NCI-H2107 (cell line): Measurements from ENCODE around the gene WDR1.

Experiments used
- DNase-seq: peaks from one replicate; lab custom pipeline; 2025; lab: John Stamatoyannopoulos, UW

The WDR1 gene

GRCh38 chr4:10072420-10073017, 44.1 kb downstream of the WDR1 start:
- DNase-seq: no peak

GRCh38 chr4:10069075-10069642, 47.4 kb downstream of the WDR1 start:
- DNase-seq: no peak

DNA sequence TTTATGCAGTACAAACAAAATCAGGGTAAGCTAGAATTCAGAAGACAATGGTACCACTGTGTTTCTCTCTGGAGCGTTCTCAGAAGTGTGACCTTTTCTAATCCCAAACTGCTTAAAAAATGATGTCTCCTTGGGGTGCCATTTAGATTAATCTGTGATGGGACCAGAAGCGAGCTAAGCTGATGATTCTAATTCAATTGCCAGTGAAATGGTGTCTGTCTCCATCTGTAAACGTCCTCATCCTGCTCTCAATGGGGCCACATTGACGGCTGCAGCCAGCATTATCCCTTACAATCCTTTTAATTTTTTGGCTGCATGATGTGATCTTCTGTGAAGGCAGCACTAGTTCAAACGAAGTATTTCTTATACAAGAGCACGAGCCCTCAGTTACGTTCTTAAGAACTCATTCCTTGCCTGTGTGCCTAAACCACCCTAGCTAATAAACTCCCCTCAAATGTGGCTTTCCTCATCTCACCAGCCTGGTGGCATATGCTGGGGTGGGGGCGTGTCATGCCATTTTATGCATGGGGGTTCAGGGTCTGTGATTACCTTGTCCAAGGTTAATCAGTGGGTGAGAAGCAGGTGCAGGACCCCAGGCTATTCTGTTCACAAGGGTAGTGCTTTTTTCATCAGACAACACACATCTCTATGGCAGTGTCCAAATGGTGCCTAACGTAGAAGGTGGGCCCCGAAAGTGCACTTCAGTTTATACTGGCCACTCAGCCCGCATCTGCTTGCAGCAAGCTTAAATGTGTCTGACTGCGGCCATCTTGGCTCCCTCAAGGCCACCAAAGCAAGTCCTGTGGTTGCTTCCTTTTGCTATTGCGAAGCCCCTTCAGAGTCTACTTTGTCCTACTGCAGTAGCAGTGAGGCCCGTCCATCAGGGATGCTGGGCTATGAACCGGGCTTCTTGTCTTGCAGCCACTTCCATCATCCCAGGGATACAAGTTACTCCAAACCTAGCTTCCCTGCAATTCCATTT, 49.6 kb downstream of the WDR1 start:
- no peak for DNase-seq

DNA sequence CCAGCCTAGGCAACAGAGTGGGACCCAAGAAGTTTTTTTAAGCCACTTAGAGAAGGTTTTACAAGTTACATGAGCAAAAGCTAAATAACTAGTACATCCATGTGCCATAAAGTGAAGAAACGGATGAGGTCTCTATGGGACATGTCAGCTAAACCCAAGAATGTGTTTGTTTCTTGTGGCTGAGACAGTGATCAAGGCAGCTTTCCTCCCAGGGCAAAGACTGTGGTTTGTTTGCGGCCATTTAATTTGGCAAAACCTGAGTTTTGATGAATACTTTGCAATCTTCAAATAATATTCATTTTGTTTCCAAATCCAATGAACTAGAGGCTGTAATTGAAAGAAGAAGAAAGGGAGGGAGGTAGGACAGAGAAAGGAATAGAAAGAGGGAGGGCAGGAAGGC, 50.4 kb downstream of the WDR1 start:
- no peak for DNase-seq

DNA sequence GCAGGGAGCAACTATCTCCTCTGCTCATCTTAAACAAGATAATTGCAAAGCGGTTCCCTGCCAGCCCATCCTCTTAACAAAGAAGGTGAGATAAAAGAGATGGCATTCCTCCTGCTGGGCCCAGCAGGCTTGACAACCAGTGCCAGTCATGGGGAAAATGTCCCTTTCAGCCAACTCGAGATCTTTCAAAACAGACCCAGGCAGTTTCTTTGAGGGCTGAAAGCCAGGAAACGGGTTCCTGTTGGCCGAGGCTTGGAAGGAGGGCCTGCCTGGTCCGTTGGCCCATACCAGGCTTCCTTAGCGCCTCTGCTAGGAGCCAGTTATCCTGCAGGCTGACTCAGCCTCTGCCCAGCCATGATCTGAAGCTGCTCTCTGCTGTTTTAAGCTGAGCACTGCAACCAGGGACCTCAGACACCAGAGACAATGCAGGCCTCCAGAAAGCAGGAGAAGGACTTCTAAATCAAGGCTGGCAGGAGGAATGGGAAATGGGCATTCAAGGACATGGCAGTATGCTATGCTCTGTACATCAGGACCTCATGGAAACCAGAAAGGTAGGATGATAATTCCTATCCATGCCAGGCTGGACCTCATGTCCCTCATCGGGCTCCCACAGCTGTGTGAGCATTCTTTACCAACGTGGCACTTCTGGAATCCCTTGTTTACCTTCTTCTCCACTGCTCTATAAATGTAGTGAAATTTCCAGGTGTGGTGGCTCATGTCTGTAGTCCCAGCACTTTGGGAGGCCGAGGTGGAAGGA, 52.9 kb downstream of the WDR1 start:
- no peak for DNase-seq

GRCh38 chr4:10061650-10062415, 54.8 kb downstream of the WDR1 start:
- DNase-seq: no peak

DNA sequence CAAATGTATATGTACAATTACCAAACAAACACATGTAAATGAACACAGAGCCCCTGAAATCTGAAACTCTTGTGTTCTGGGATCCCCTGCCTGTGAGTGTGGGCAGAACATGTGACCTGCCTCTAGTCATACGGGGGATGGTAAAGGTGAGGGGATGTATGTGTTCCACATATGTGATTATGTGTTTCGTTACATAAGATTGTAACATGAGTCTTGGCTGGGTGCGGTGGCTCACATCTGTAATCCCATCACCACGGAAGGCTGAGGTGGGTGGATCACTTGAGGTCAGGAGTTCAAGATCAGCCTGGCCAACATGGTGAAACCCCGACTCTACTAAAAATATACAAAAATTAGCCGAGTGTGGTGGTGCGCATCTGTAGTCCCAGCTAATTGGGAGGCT, 58.2 kb downstream of the WDR1 start:
- no peak for DNase-seq

DNA sequence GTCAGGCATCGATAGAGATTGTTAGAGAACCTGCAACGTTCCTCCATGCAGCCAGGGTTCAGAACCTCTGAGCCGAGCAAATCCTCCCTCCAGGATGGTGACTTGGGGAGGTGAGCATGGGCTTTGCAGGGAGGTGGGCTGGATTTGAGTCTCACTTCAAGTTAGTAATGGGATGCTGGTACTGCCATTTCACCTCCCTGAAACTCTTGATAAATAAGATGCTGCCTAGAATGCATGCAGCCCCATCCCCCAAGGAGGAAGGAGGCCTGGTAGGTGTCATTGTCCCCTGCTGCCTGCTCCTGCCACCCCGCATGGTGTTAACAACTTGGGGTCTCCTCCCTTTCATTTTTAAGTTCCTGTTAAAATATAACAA, 59.6 kb downstream of the WDR1 start:
- DNase-seq: no peak

- no peak for DNase-seq
Measured at GRCh38 chr4:10056334-10057022, 60.1 kb downstream of the WDR1 start.

GRCh38 chr4:10055871-10056270, 60.7 kb downstream of the WDR1 start:
- DNase-seq: no peak

- no peak for DNase-seq
Measured at GRCh38 chr4:10054571-10055041, 62.0 kb downstream of the WDR1 start.

GRCh38 chr4:10053635-10054453, 62.8 kb downstream of the WDR1 start:
- DNase-seq: no peak

GRCh38 chr4:10051517-10052135, 65.0 kb downstream of the WDR1 start:
- no peak for DNase-seq

DNA sequence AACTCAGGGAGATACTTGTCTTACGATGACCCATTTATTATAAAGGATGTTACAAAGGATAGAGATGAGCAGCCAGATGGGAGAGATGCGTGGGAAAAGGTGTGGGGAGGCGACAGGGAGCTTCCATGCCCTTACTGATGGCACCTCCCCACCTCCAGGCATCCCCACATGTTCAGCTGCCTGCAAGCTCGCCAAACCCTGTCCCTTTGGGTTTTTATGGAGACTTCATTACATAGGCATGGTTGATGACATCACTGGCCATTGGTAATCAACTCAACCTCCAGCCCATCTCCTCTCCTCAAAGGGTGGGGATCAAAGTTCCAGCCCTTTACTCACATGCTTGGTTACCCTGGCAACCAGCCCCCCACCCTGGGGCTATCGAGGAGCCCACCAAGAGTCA, 65.9 kb downstream of the WDR1 start:
- DNase-seq: no peak

- DNase-seq: no peak
Measured at GRCh38 chr4:10050261-10050661, 66.3 kb downstream of the WDR1 start.

GRCh38 chr4:10048941-10049697, 67.5 kb downstream of the WDR1 start:
- DNase-seq: no peak

DNA sequence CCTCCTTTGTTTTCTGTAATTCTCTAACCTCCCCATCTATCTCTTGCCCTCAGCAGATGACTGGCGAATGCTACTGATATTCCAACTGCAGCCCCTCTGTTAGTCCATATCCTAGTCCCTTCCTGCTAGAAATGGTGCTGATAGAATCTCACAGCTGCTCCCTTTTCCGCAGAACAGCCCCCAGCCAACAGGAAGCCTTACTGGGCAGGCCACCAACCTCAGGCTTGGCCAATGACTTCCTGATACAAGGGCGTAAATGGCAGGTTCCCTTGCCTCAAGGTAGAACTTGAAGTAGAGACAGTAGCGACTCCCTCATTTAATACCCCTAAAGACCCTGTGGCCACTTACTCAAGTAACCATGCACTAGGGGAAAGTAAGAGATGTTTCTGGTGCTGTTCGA, 68.6 kb downstream of the WDR1 start:
- DNase-seq: no peak

DNA sequence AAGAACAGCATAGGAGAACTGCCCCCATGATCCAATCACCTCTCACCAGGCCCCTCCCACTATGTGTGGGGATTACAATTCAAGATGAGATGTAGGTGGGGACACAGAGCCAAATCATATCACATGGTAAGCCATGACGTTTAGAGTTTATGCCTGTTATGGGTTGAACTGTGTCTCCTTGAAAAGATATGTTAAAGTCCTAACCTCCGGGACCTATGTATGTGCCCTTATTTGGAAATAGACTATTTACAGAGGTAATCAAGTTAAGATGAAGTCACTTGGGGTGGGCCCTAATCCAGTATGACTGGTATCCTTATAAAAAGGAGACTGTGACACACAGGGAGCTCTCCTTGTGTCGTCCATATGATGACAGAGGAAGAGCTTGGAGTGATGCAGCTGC, 70.1 kb downstream of the WDR1 start:
- no peak for DNase-seq

GRCh38 chr4:10045481-10045880, 71.1 kb downstream of the WDR1 start:
- no peak for DNase-seq
